ENCODE measurements around the gene RHOT1. TPM values are rescaled to one million over a fixed set of nuclear protein-coding genes. Genes with fewer than 3 reads are reported as not detected.

RHOT1 gene
- total and polyA plus RNA-seq, 10 donors, result 21.2 to 57.1 (median 33.6) TPM

DNA sequence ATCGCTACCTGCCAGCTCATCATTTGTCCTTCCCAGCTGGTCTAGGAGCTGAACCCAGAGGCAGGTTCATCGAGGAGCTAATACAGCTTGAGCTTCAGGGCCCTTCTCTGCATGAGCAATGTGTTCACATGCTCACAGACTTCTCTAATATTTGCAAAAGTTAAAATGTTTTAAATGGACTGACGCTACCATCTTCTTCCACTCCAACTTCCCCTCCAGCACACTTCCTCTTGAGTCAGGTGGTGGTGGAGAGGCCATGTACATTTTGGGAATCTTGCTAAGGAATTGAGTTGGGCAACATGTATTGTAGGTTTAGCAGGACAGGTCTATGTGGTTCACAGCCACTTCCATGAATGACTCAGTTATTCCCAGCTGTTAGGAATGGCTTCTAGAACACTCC lies 21.6 kb upstream of the RHOT1 start:
- no peak overlapping the region for H3K4me3 ChIP-seq
- 67 to 84% (median 79%) methylated on average over 3 of the region's 3 CpGs for WGBS, 5 donors
- H3K36me3 ChIP-seq, result no peaks in the 10 kb centered on the region
- TF ChIP-seq POLR2A (IDR thresholded peaks at IDR 0.05) (no peak), POLR2AphosphoS5 (IDR thresholded peaks at IDR 0.05) (no peak)
- TF ChIP-seq, protein P1, sequence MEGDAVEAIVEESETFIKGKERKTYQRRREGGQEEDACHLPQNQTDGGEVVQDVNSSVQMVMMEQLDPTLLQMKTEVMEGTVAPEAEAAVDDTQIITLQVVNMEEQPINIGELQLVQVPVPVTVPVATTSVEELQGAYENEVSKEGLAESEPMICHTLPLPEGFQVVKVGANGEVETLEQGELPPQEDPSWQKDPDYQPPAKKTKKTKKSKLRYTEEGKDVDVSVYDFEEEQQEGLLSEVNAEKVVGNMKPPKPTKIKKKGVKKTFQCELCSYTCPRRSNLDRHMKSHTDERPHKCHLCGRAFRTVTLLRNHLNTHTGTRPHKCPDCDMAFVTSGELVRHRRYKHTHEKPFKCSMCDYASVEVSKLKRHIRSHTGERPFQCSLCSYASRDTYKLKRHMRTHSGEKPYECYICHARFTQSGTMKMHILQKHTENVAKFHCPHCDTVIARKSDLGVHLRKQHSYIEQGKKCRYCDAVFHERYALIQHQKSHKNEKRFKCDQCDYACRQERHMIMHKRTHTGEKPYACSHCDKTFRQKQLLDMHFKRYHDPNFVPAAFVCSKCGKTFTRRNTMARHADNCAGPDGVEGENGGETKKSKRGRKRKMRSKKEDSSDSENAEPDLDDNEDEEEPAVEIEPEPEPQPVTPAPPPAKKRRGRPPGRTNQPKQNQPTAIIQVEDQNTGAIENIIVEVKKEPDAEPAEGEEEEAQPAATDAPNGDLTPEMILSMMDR (IDR thresholded peaks at IDR 0.05 in 8 of 11, conservative IDR thresholded peaks at IDR 0.05 in 3 of 11), result no peak
- no peaks in the 10 kb centered on the region for H3K9me3 ChIP-seq
- H3K27ac ChIP-seq, result no peak overlapping the region
- intact Hi-C loops (cut with DNase I; ENCODE audit: low total_unique reads), result no loop called here
- DNase-seq, result no peak
- H3K27me3 ChIP-seq (replicated peaks in 1 of 7), result peaks cover 0 to 18% (median 0%) of the 10 kb centered on the region in 7 donors
- H3K4me1 ChIP-seq, result no peaks in the 10 kb centered on the region

DNA sequence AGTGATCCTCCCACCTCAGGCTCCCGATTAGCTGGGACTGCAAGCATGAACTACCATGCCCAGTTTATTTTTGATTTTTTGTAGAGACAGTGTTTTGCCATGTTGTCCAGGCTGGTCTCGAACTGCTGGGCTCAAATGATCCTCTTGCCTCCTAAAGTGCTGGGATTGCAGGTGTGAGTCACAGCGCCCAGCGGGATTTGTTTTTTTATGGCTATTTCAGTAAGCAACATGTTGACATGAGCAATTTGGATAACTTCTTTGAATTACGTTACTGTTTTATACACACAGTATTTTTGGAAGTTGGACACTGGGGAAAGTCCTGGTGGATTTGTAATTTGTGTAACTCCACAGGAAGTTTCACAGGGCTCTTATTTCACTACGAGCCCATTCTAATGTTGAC lies 18.5 kb upstream of the RHOT1 start:
- DNase-seq, result no peak
- Histone ChIP-seq H3K36me3 (no peaks in the 10 kb centered on the region), H3K27ac (no peak overlapping the region), H3K4me3 (no peak overlapping the region), H3K9me3 (no peaks in the 10 kb centered on the region), H3K27me3 (replicated peaks in 1 of 7) (peaks cover 0 to 4% (median 0%) of the 10 kb centered on the region in 7 donors), H3K4me1 (peaks cover 6 to 26% (median 21%) of the 10 kb centered on the region in 6 donors)
- 85 to 89% (median 87%) methylated on average over 6 of the region's 6 CpGs for WGBS, 5 donors
- intact Hi-C loops (cut with DNase I; ENCODE audit: low total_unique reads), result no loop called here
- TF ChIP-seq, protein P1 (IDR thresholded peaks at IDR 0.05 in 8 of 11, conservative IDR thresholded peaks at IDR 0.05 in 3 of 11), result no peak
- TF ChIP-seq POLR2A (IDR thresholded peaks at IDR 0.05) (no peak), POLR2AphosphoS5 (IDR thresholded peaks at IDR 0.05) (no peak)

GRCh38 chr17:32124985-32125847 lies 17.1 kb upstream of the RHOT1 start:
- no peaks in the 10 kb centered on the region for H3K27me3 ChIP-seq (replicated peaks in 1 of 7)
- TF ChIP-seq POLR2AphosphoS5 (IDR thresholded peaks at IDR 0.05) (no peak), POLR2A (IDR thresholded peaks at IDR 0.05) (no peak)
- TF ChIP-seq, protein P1 (IDR thresholded peaks at IDR 0.05 in 8 of 11, conservative IDR thresholded peaks at IDR 0.05 in 3 of 11), result no peak
- WGBS, 5 donors, result 92 to 96% (median 94%) methylated on average over 12 to 13 of the region's 13 CpGs
- no peak overlapping the region for H3K27ac ChIP-seq
- DNase-seq, result no peak
- no peaks in the 10 kb centered on the region for H3K9me3 ChIP-seq
- intact Hi-C loops (cut with DNase I; ENCODE audit: low total_unique reads), result no loop called here
- H3K4me1 ChIP-seq, result peaks cover 11 to 32% (median 26%) of the 10 kb centered on the region in 6 donors
- H3K36me3 ChIP-seq, result no peaks in the 10 kb centered on the region
- H3K4me3 ChIP-seq, result no peak overlapping the region

- TF ChIP-seq, protein P1 (IDR thresholded peaks at IDR 0.05 in 8 of 11, conservative IDR thresholded peaks at IDR 0.05 in 3 of 11), result no peak
- TF ChIP-seq POLR2AphosphoS5 (IDR thresholded peaks at IDR 0.05) (no peak), POLR2A (IDR thresholded peaks at IDR 0.05) (no peak)
- no peaks in the 10 kb centered on the region for H3K36me3 ChIP-seq
- H3K27me3 ChIP-seq (replicated peaks in 1 of 7), result no peaks in the 10 kb centered on the region
- intact Hi-C loops (cut with DNase I; ENCODE audit: low total_unique reads), result no loop called here
- no peak overlapping the region for H3K4me3 ChIP-seq
- no peak for DNase-seq
- peaks cover 11 to 32% (median 26%) of the 10 kb centered on the region in 6 donors for H3K4me1 ChIP-seq
- H3K27ac ChIP-seq, result no peak overlapping the region
- H3K9me3 ChIP-seq, result no peaks in the 10 kb centered on the region
- WGBS, 5 donors, result 95 to 100% (median 96%) methylated on average over 2 of the region's 2 CpGs
Measured at GRCh38 chr17:32125848-32126153, 16.5 kb upstream of the RHOT1 start.
